Prostate gland (tissue), 2 donors: ENCODE data around the gene TCIRG1. TPM values are rescaled to one million over a fixed set of nuclear protein-coding genes. Genes with fewer than 3 reads are reported as not detected.

ENCODE experiments used
- DNase-seq: peaks from one replicate; pipeline ENCODE4 v3.0.0-alpha.2; 2019; ENCODE audit warnings: low spot score
- H3K27ac ChIP-seq, 2 donors: fragments of 200-600 bp; sonication (generic); 2 replicates each; pipeline ENCODE4 v1.5.1; 2017 to 2019
- H3K27me3 ChIP-seq: fragments of 200-600 bp; sonication (generic); replicated peaks from 2 replicates; pipeline ENCODE4 v1.5.1; 2019; ENCODE audit not compliant: insufficient read depth
- H3K36me3 ChIP-seq, 2 donors: fragments of 200-600 bp; sonication (generic); 1 replicate in 1 of 2; 2 replicates in 1 of 2; pipeline versions ENCODE4 v1.5.1 to v1.8.1; 2017 to 2019
- H3K4me1 ChIP-seq: fragments of 200-600 bp; sonication (generic); replicated peaks from 2 replicates; pipeline ENCODE4 v1.5.1; 2019
- H3K4me3 ChIP-seq, 2 donors: fragments of 200-600 bp; sonication (generic); 2 replicates each; pipeline ENCODE4 v1.5.1; 2017 to 2019
- H3K9me3 ChIP-seq: fragments of 200-600 bp; sonication (generic); 2 replicates; pipeline ENCODE4 v1.5.1; 2017
- CTCF ChIP-seq, 4 experiments: fragments of 200-600 bp in 2 of 4; fragments of 450-650 bp in 2 of 4; sonication (generic) in 2 of 4; IDR thresholded peaks; 1 replicate in 3 of 4; 2 replicates in 1 of 4; pipeline ENCODE4 v1.5.1; 2016 to 2019; ENCODE audit warnings: antibody characterized with exemption in 4 of 4, mild to moderate bottlenecking in 2 of 4, moderate library complexity in 2 of 4
- POLR2A ChIP-seq: fragments of 450-650 bp; IDR thresholded peaks from one replicate; pipeline ENCODE4 v1.6.1; 2016; ENCODE audit warnings: antibody characterized with exemption, mild to moderate bottlenecking
- POLR2AphosphoS5 ChIP-seq: sonication (generic); formaldehyde crosslinking; IDR thresholded peaks from one replicate; pipeline ENCODE4 v1.6.1; 2017; ENCODE audit warnings: antibody characterized with exemption
- WGBS: methylation state at CpG from one replicate; pipeline ENCODE4 v1.1.5; 2018; 5-methylcytosine and 5-hydroxymethylcytosine counted together
- intact Hi-C: fragments of 100-400 bp; cut with DNase I; formaldehyde crosslinking; loops from one replicate; pipeline ENCODE4 v1.14.2; 2022
- total RNA-seq, 2 donors: library from RNA; depleted of rRNA; stranded (reverse); fragments of >200 nt; gene quantifications; one replicate each; pipeline ENCODE4 v1.1.0, GENCODE V29; 2016

Gene TCIRG1
- total RNA-seq, 2 donors from 2014 or later, result 114 to 118 TPM

DNA sequence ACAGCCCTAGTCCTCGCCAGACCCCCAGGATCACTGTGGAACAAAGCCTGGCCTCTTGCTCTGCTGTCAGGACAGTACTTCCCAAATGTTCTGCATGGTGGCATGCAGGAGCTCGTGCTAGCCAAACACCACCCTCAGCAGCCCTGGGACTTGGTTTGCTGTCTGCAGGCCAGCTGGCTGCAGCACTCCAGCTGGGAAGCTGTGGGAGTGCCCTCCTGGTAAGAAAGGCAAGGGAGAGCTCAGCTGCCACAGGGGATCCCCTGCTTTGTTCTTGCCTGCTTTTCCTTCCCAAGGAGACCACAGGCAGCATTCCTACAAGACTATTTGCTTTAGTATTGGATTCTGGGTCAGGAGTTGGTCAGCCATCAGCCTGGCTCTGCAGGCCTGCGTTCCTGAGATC, 27.9 kb downstream of the TCIRG1 start:
- H3K4me1 ChIP-seq, result no peaks in the 10 kb centered on the region
- 94% methylated on average over 2 of the region's 3 CpGs for WGBS
- H3K27me3 ChIP-seq, result no peaks in the 10 kb centered on the region
- peaks cover 10 to 11% of the 10 kb centered on the region in 2 donors for H3K36me3 ChIP-seq
- no peaks in the 10 kb centered on the region for H3K9me3 ChIP-seq
- intact Hi-C loops, result no loop called here
- TF ChIP-seq POLR2A (no peak), CTCF (IDR thresholded peaks at IDR 0.05) (no peak), POLR2AphosphoS5 (peak; percentile 21)
- H3K4me3 ChIP-seq, result no peak overlapping the region
- no peak overlapping the region for H3K27ac ChIP-seq
- no peak for DNase-seq

DNA sequence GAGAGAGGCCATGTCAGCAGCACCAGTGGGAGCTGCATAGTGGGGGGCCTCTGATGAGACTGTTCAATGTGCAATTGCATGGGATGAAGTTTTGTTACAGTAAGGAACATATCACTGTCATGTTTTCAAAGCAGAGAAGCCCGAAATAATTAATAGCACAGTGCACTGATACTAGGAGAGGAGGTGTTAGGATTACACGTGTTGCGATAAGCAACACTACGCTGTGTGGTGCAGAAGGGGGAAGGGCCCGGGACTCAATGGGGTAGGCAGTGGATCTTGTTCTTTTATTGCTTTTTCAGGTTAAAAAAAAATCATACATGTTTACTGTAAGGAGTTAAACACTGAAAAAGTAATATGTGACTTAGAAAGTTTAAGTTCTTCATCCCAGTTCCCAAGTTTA, 29.2 kb downstream of the TCIRG1 start:
- intact Hi-C loops, result no loop called here
- TF ChIP-seq CTCF (IDR thresholded peaks at IDR 0.05), result no peak
- 93% methylated on average over 5 of the region's 5 CpGs for WGBS
- Histone ChIP-seq H3K36me3 (peaks cover 5 to 6% of the 10 kb centered on the region in 2 donors), H3K4me1 (no peaks in the 10 kb centered on the region), H3K27me3 (no peaks in the 10 kb centered on the region), H3K4me3 (no peak overlapping the region), H3K27ac (no peak overlapping the region), H3K9me3 (no peaks in the 10 kb centered on the region)
- DNase-seq, result no peak

DNA sequence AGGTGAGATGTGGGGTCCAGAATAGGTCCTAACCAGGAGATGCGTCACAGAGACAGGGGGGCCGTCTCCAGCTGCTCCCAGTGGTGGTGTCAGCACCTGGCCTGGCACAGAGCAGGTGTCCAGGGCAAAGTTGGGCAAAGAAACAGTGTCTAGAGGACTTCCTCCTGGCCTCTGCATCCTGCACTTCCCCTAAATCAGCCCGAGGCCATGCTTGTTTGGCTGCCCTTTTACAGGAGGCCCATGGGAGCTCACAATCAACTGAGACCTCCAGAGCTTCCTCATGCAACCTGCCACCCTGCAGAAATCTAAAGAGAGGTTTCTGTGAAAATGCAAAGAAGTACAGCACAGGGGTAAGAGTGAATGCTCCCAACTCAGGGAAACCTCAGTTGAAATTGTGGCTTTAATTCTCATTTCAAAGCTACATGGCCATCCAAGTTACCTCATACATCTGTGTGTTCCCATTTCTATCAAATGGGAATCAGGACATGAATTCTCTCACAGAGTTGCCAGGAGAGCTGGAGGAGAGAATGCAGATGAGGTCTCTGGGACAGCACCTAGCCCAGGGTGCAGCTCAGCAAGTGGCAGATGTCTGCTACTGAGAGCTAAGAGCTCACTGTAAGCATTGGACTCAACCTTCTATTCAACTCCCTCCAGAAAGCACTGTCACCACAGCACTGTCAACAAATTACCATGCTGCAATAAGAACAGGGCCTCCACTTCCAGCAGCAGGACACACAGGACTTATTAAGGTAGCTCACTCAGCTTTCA, 32.6 kb downstream of the TCIRG1 start:
- 70% methylated on average over 3 of the region's 3 CpGs for WGBS
- H3K27me3 ChIP-seq, result no peaks in the 10 kb centered on the region
- DNase-seq, result no peak
- H3K4me3 ChIP-seq, result no peak overlapping the region
- H3K4me1 ChIP-seq, result no peaks in the 10 kb centered on the region
- H3K9me3 ChIP-seq, result no peaks in the 10 kb centered on the region
- peaks cover 5 to 9% of the 10 kb centered on the region in 2 donors for H3K36me3 ChIP-seq
- intact Hi-C loops, result loop anchor here (10.0 kb wide), 1 partner anchor 133 kb away; no protein-coding TSS in a partner anchor
- TF ChIP-seq POLR2A (no peak), CTCF (IDR thresholded peaks at IDR 0.05) (no peak), POLR2AphosphoS5 (no peak)
- no peak overlapping the region for H3K27ac ChIP-seq

- WGBS, result 80% methylated on average over 10 of the region's 10 CpGs
- DNase-seq, result no peak
- Histone ChIP-seq H3K36me3 (peaks cover 0 to 3% of the 10 kb centered on the region in 2 donors), H3K27me3 (no peaks in the 10 kb centered on the region), H3K4me3 (no peak overlapping the region), H3K4me1 (peaks cover 10% of the 10 kb centered on the region), H3K9me3 (no peaks in the 10 kb centered on the region), H3K27ac (no peak overlapping the region)
- intact Hi-C loops, result loop anchor here (10.0 kb wide), 1 partner anchor 130 kb away; no protein-coding TSS in a partner anchor
- TF ChIP-seq CTCF (IDR thresholded peaks at IDR 0.05), result no peak
- TF ChIP-seq POLR2AphosphoS5, result no peak
- no peak for TF ChIP-seq POLR2A
Measured at GRCh38 chr11:68074584-68075352, 35.9 kb downstream of the TCIRG1 start.
